Measurements from ENCODE around the gene SPRY2. TPM values are rescaled to one million over a fixed set of nuclear protein-coding genes. Genes with fewer than 3 reads are reported as not detected.
A peak's percentile ranks its signal among the peaks of the same experiment; 100 is the strongest.

The SPRY2 gene
- total and polyA plus RNA-seq, 2 of the 13 experiments (the other 11 are each of a cell fraction or from before 2014, with no cell fraction given) = 7.4 to 25.1 TPM

DNA sequence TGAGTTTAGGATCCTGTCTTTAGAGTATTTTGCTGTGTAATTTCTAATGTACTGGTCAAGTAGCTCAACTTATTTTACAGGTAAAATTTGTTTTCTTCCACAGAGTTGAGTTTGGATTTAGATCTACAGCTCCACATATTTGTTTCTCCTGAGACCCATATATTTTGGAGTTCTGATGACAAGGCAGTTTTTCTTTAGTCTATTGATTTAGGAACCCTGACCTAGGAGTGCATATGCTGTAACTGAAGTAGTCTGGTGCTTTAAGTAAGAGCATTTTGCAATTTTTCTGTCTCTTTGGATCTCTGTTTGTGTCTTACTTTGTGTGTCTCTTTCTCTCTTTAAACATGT, 19.5 kb upstream of the SPRY2 start (continued):
- no peak for TF ChIP-seq ZNF770 (CRISPR knock-in tag; IDR thresholded peaks at IDR 0.05)
- no peak for TF ChIP-seq ZHX1 (CRISPR knock-in tag; IDR thresholded peaks at IDR 0.05; ENCODE audit: low read depth)
- TF ChIP-seq ZNF160 (CRISPR knock-in tag; IDR thresholded peaks at IDR 0.05) = no peak
- no peak for TF ChIP-seq STAT5B (CRISPR knock-in tag; IDR thresholded peaks at IDR 0.05)
- TF ChIP-seq ZNF383 (CRISPR knock-in tag; IDR thresholded peaks at IDR 0.05; ENCODE audit: borderline replicate concordance) = no peak

- in situ Hi-C loops (cut with HindIII; ENCODE audit: extremely low pct_ligation_motif_present, low pct_unique_long_range_greater_than_20kb) (loop anchor here (5.0 to 25.0 kb wide), 2 partner anchors 573 to 683 kb away; no protein-coding TSS in a partner anchor), intact Hi-C loops (cut with micrococcal nuclease; ENCODE audit: unreplicated experiment) (no loop called here)
- Histone ChIP-seq H3K4me2 (ENCODE audit: low read depth, low read length) (peak overlapping the region; percentile 59), H3K36me3 (replicated peaks in 1 of 2; ENCODE audit: control insufficient read depth in 1 of 2, insufficient read depth in 2 of 2, low read length in 2 of 2) (no peaks in the 10 kb centered on the region), H3K4me3 (replicated peaks in 1 of 3; ENCODE audit: insufficient read depth in 1 of 3, low read depth in 2 of 3, low read length in 3 of 3) (peak overlapping the region in 1 of 3 experiments; percentile 2; a peak in 1 of 6 replicates), H4K20me1 (ENCODE audit: insufficient read depth, low read length) (no peaks in the 10 kb centered on the region), H3K4me1 (ENCODE audit: insufficient read depth, low read length) (peaks cover 50% of the 10 kb centered on the region), H3K9ac (ENCODE audit: insufficient read depth, low read depth, low read length) (no peak overlapping the region), H3K27ac (ENCODE audit: extremely low read length, insufficient read depth, low read length) (no peak overlapping the region), H3K79me2 (ENCODE audit: insufficient read depth, low read length) (no peaks in the 10 kb centered on the region), H3K27me3 (ENCODE audit: control insufficient read depth in 1 of 2, insufficient read depth in 2 of 2, low read length in 2 of 2) (no peaks in the 10 kb centered on the region), H2AFZ (ENCODE audit: low read length) (no peak overlapping the region), H3K9me3 (ENCODE audit: low read length) (no peaks in the 10 kb centered on the region)
- ATAC-seq (no peak), DNase-seq (ENCODE audit: low spot score) (no peak), FAIRE-seq (no peak)
- WGBS (ENCODE audit: low lambda C conversion rate) = 35% methylated on average over 6 of the region's 6 CpGs
- CTCF ChIA-PET (ENCODE audit: low intra/inter-chr PET ratio, low total read pairs) = no interaction called here
- no TSS peak for BruUV-seq (replicated peaks)
- TF ChIP-seq ZNF777 (CRISPR knock-in tag; IDR thresholded peaks at IDR 0.05) = 0 out of 2 replicates have a peak, but pooled peaks have one; percentile 47
- TF ChIP-seq NFKB2 (CRISPR knock-in tag; IDR thresholded peaks at IDR 0.05; ENCODE audit: borderline replicate concordance) = no peak
- TF ChIP-seq BCL6 (CRISPR knock-in tag; IDR thresholded peaks at IDR 0.05) = 0 out of 2 replicates have a peak, but pooled peaks have one; percentile 28
- POLR2A ChIA-PET = interaction anchor here (0.6 to 1.0 kb wide), 2 partner anchors 10 to 19 kb away, joined by 5 to 6 read pairs; partner anchors contain the start of gene SPRY2
These were observed 19.0 kb upstream of the SPRY2 start for GRCh38 chr13:80359778-80360452.

All from HepG2 (cell line).